ENCODE data around the gene RPL5.

- TF ChIP-seq CTCF (IDR thresholded peaks at IDR 0.05), result peak; percentile 91 to 99 (median 97)
- no peak for TF ChIP-seq POLR2A (IDR thresholded peaks at IDR 0.05)
Observed at GRCh38 chr1:92858564-92859399, 26.9 kb downstream of the RPL5 start.
